Pancreas (tissue), 10 donors: ENCODE measurements around the gene SLC22A31. TPM values are rescaled to one million over a fixed set of nuclear protein-coding genes. Genes with fewer than 3 reads are reported as not detected.

Experiments
- ATAC-seq, 4 donors: fragments of 200-7000 bp; cut with Tn5 transposase; one replicate each; pipeline versions ENCODE4 v1.8.0 to v1.9.1; 2020; ENCODE audit warnings: mild to moderate bottlenecking in 4 of 4, moderate library complexity in 4 of 4
- DNase-seq, 6 donors: peaks; one replicate each; pipeline ENCODE4 v3.0.0-alpha.2; 2020
- FAIRE-seq: peaks from 2 replicates; lab custom pipeline; 2012; peaks lifted over from hg19 to GRCh38; lab: Jason Lieb, UNC
- H3K27ac ChIP-seq, 4 donors: fragments of 200-600 bp; sonication (generic); 1 replicate in 3 of 4; 2 replicates in 1 of 4; pipeline versions ENCODE4 v1.5.0 to v1.8.0; 2020
- H3K27me3 ChIP-seq, 4 donors: fragments of 200-600 bp; one replicate each; pipeline ENCODE4 v1.8.0; 2021
- H3K36me3 ChIP-seq, 3 donors: fragments of 200-600 bp; sonication (generic) in 1 of 3; one replicate each; pipeline versions ENCODE4 v1.5.0 to v1.8.0; 2020 to 2021
- H3K4me1 ChIP-seq, 3 donors: fragments of 200-600 bp; one replicate each; pipeline ENCODE4 v1.8.0; 2021
- H3K4me3 ChIP-seq, 4 donors: fragments of 200-600 bp; sonication (generic) in 2 of 4; one replicate each; pipeline versions ENCODE4 v1.5.0 to v1.8.0; 2020 to 2021
- H3K9me3 ChIP-seq, 4 donors: fragments of 200-600 bp; one replicate each; pipeline ENCODE4 v1.8.0; 2021
- CTCF ChIP-seq, 4 donors: fragments of 200-600 bp; sonication (generic) in 3 of 4; IDR thresholded peaks; one replicate each; pipeline versions ENCODE4 v1.5.0 to v1.8.0; 2021; ENCODE audit warnings: antibody characterized with exemption in 4 of 4
- WGBS, 2 donors: extraction: QIAGEN DNeasy Blood & Tissue Kit; methylation state at CpG; one replicate each; pipeline ENCODE4 v1.1.7; 2013; 5-methylcytosine and 5-hydroxymethylcytosine counted together
- intact Hi-C, 3 donors: fragments of 100-400 bp; cut with DNase I; formaldehyde crosslinking; loops; one replicate each; pipeline versions ENCODE4 v1.11.1 to v1.14.2; 2022
- polyA plus RNA-seq, 2 donors: library from polyadenylated mRNA; stranded (reverse); fragments of 200-250 nt; gene quantifications; one replicate each; pipeline ENCODE4 v1.2.3, GENCODE V29; 2013
- total RNA-seq, 6 donors: library from RNA; stranded (reverse); fragmentation: NEBNext Ultra II Directional in 4 of 6; extraction: Animal tissue kit (Norgen Biotek cat#: 25700) in 4 of 6; gene quantifications; one replicate each; pipeline versions ENCODE4 v1.2.1 to v1.2.4, GENCODE V29; 2021 to 2023
- donor health status: healthy with polysubstance abuse.
- donor health status: DM: no; HTN: no; CAD: no; lungs with moderate emphysema.
- donor health status: DM: no; HTN: no; CAD: no.
- donor health status: control.
- donor health status: control.
- donor health status: Bipolar disorder and iron deficiency.
- donor health status: DM: yes; HTN: yes; CAD: no.
- donor health status: DM: no; HTN: no; CAD: no.
- donor health status: DM: no; HTN: no; CAD: no.
- donor health status: DM: yes; HTN: yes; CAD: no.

Gene SLC22A31
- total and polyA plus RNA-seq, 8 donors: 0.37 to 131 (median 39.0) TPM

- Histone ChIP-seq H3K9me3 (no peaks in the 10 kb centered on the region), H3K4me1 (no peaks in the 10 kb centered on the region), H3K27ac (no peak overlapping the region), H3K4me3 (no peak overlapping the region), H3K36me3 (peaks cover 0 to 1% (median 0%) of the 10 kb centered on the region in 3 donors), H3K27me3 (peaks cover 0 to 5% (median 0%) of the 10 kb centered on the region in 4 donors)
- no peak for FAIRE-seq
- WGBS, 2 donors: 54 to 60% methylated on average over 26 of the region's 26 CpGs
- TF ChIP-seq CTCF (IDR thresholded peaks at IDR 0.05): no peak
- DNase-seq: peak in 2 of 6 donors; percentile 19 to 69
- peak; percentile 3 to 22 (median 10) for ATAC-seq
- intact Hi-C loops: no loop called here
These were observed 43.3 kb downstream of the SLC22A31 start for GRCh38 chr16:89156740-89157645.

GRCh38 chr16:89155851-89156739 lies 44.2 kb downstream of the SLC22A31 start:
- H3K27ac ChIP-seq: no peak overlapping the region
- H3K9me3 ChIP-seq: no peaks in the 10 kb centered on the region
- peak in 1 of 6 donors; percentile 53 for DNase-seq
- 30 to 32% methylated on average over 23 to 24 of the region's 24 CpGs for WGBS, 2 donors
- TF ChIP-seq CTCF (IDR thresholded peaks at IDR 0.05): no peak
- H3K4me3 ChIP-seq: no peak overlapping the region
- no peaks in the 10 kb centered on the region for H3K4me1 ChIP-seq
- peaks cover 0 to 5% (median 0%) of the 10 kb centered on the region in 3 donors for H3K36me3 ChIP-seq
- ATAC-seq: peak; percentile 14 to 42 (median 30)
- FAIRE-seq: no peak
- intact Hi-C loops: no loop called here
- no peaks in the 10 kb centered on the region for H3K27me3 ChIP-seq

- H3K4me1 ChIP-seq: no peaks in the 10 kb centered on the region
- DNase-seq (peak in 2 of 6 donors; percentile 45 to 53), FAIRE-seq (no peak), ATAC-seq (peak; percentile 29 to 50 (median 45))
- no peaks in the 10 kb centered on the region for H3K9me3 ChIP-seq
- H3K4me3 ChIP-seq: no peak overlapping the region
- no peak for TF ChIP-seq CTCF (IDR thresholded peaks at IDR 0.05)
- WGBS, 2 donors: 18 to 25% methylated on average over 19 of the region's 19 CpGs
- intact Hi-C loops: no loop called here
- peaks cover 0 to 5% (median 0%) of the 10 kb centered on the region in 3 donors for H3K36me3 ChIP-seq
- H3K27ac ChIP-seq: no peak overlapping the region
- no peaks in the 10 kb centered on the region for H3K27me3 ChIP-seq
These were observed 45.1 kb downstream of the SLC22A31 start for GRCh38 chr16:89155184-89155679.

- DNase-seq (peak in 2 of 6 donors; percentile 21 to 55), ATAC-seq (peak; percentile 4 to 21 (median 8)), FAIRE-seq (no peak)
- Histone ChIP-seq H3K4me1 (no peaks in the 10 kb centered on the region), H3K27ac (no peak overlapping the region), H3K9me3 (no peaks in the 10 kb centered on the region), H3K36me3 (peaks cover 0 to 5% (median 0%) of the 10 kb centered on the region in 3 donors), H3K27me3 (no peaks in the 10 kb centered on the region), H3K4me3 (no peak overlapping the region)
- 57 to 63% methylated on average over 23 to 24 of the region's 24 CpGs for WGBS, 2 donors
- intact Hi-C loops: no loop called here
- no peak for TF ChIP-seq CTCF (IDR thresholded peaks at IDR 0.05)
These were observed 45.8 kb downstream of the SLC22A31 start for GRCh38 chr16:89154390-89155183.
